Nephron (organoid): ENCODE data around the gene SF3A1.

ENCODE experiments used
- H3K27ac Mint-ChIP-seq, 3 experiments: 2 replicates each; pipeline ENCODE4 v1.8.0; 2020; ENCODE audit warnings: mixed read lengths in 3 of 3, mild to moderate bottlenecking in 2 of 3, moderate library complexity in 1 of 3
- H3K27me3 Mint-ChIP-seq: 2 replicates; pipeline ENCODE4 v1.8.0; 2021; ENCODE audit warnings: low read depth, mild to moderate bottlenecking, moderate library complexity, mixed read lengths
- H3K36me3 Mint-ChIP-seq: 2 replicates; pipeline ENCODE4 v1.8.0; 2020; ENCODE audit warnings: low read depth, mixed read lengths
- H3K4me1 Mint-ChIP-seq: 2 replicates; pipeline ENCODE4 v1.8.0; 2020; ENCODE audit warnings: mixed read lengths
- H3K4me3 Mint-ChIP-seq, 3 experiments: 2 replicates each; pipeline ENCODE4 v1.8.0; 2020; ENCODE audit warnings: mild to moderate bottlenecking in 3 of 3, mixed read lengths in 3 of 3, moderate library complexity in 2 of 3
- H3K9me3 Mint-ChIP-seq: 2 replicates; pipeline ENCODE4 v1.8.0; 2020; ENCODE audit warnings: mixed read lengths
- CTCF ChIP-seq, 3 experiments: fragments of 200-600 bp; sonication (generic); IDR thresholded peaks; one replicate each; pipeline ENCODE4 v1.5.0; 2021; ENCODE audit warnings: antibody characterized with exemption in 3 of 3; ENCODE audit not compliant: unreplicated experiment in 3 of 3

SF3A1 gene

GRCh38 chr22:30362651-30363281 is 6.1 kb upstream of the SF3A1 start:
- peaks cover 10% of the 10 kb centered on the region for H3K36me3 Mint-ChIP-seq
- no peak overlapping the region for H3K27ac Mint-ChIP-seq
- no peak overlapping the region for H3K4me3 Mint-ChIP-seq
- H3K9me3 Mint-ChIP-seq = no peaks in the 10 kb centered on the region
- TF ChIP-seq CTCF (IDR thresholded peaks at IDR 0.05; ENCODE audit: unreplicated experiment in 3 of 3) = no peak
- H3K4me1 Mint-ChIP-seq = peaks cover 5% of the 10 kb centered on the region
- peaks cover 4% of the 10 kb centered on the region for H3K27me3 Mint-ChIP-seq

- Mint-ChIP-seq H3K4me1 (peaks cover 5% of the 10 kb centered on the region), H3K36me3 (peaks cover 10% of the 10 kb centered on the region), H3K4me3 (no peak overlapping the region), H3K27me3 (peaks cover 4% of the 10 kb centered on the region), H3K27ac (no peak overlapping the region), H3K9me3 (no peaks in the 10 kb centered on the region)
- TF ChIP-seq CTCF (IDR thresholded peaks at IDR 0.05; ENCODE audit: unreplicated experiment in 3 of 3) = no peak
These were observed 5.4 kb upstream of the SF3A1 start for GRCh38 chr22:30361916-30362650.

GRCh38 chr22:30358541-30358940 is 1.8 kb upstream of the SF3A1 start:
- Mint-ChIP-seq H3K4me1 (peaks cover 31% of the 10 kb centered on the region), H3K36me3 (peaks cover 17% of the 10 kb centered on the region), H3K4me3 (peak overlapping the region; percentile 97 to 100 (median 99)), H3K9me3 (no peaks in the 10 kb centered on the region), H3K27me3 (no peaks in the 10 kb centered on the region), H3K27ac (no peak overlapping the region)
- TF ChIP-seq CTCF (IDR thresholded peaks at IDR 0.05; ENCODE audit: unreplicated experiment in 3 of 3) = no peak

GRCh38 chr22:30357650-30358215 is 1.0 kb upstream of the SF3A1 start:
- H3K27me3 Mint-ChIP-seq = no peaks in the 10 kb centered on the region
- peaks cover 19% of the 10 kb centered on the region for H3K36me3 Mint-ChIP-seq
- TF ChIP-seq CTCF (IDR thresholded peaks at IDR 0.05; ENCODE audit: unreplicated experiment in 3 of 3) = no peak
- peaks cover 31% of the 10 kb centered on the region for H3K4me1 Mint-ChIP-seq
- no peaks in the 10 kb centered on the region for H3K9me3 Mint-ChIP-seq
- peak overlapping the region; percentile 97 to 100 (median 99) for H3K4me3 Mint-ChIP-seq
- peak overlapping the region; percentile 61 to 99 (median 98) for H3K27ac Mint-ChIP-seq

GRCh38 chr22:30357236-30357570 is 509 bp upstream of the SF3A1 start:
- Mint-ChIP-seq H3K27me3 (no peaks in the 10 kb centered on the region), H3K4me1 (peaks cover 31% of the 10 kb centered on the region), H3K4me3 (peak overlapping the region; percentile 97 to 100 (median 99)), H3K9me3 (no peaks in the 10 kb centered on the region), H3K36me3 (peaks cover 19% of the 10 kb centered on the region), H3K27ac (peak overlapping the region; percentile 61 to 99 (median 98))
- TF ChIP-seq CTCF (IDR thresholded peaks at IDR 0.05; ENCODE audit: unreplicated experiment in 3 of 3) = no peak
